ENCODE results near the gene JMJD1C. TPM values are rescaled to one million over a fixed set of nuclear protein-coding genes. Genes with fewer than 3 reads are reported as not detected.

Gene JMJD1C
- total and polyA plus RNA-seq, 12 donors, result 36.0 to 124 (median 57.2) TPM

GRCh38 chr10:63265683-63266235, 200.0 kb downstream of the JMJD1C start:
- no peaks in the 10 kb centered on the region for H3K27me3 ChIP-seq
- no peak for TF ChIP-seq POLR2A (IDR thresholded peaks at IDR 0.05)
- TF ChIP-seq CTCF (IDR thresholded peaks at IDR 0.05), result no peak
- H3K36me3 ChIP-seq (replicated peaks in 1 of 2), result no peaks in the 10 kb centered on the region
- peaks cover 27 to 51% of the 10 kb centered on the region in 2 donors for H3K4me1 ChIP-seq (replicated peaks in 1 of 2)
- no peak for DNase-seq
- H3K9me3 ChIP-seq (replicated peaks in 1 of 3), result no peaks in the 10 kb centered on the region
- intact Hi-C loops (cut with DNase I), result loop anchor here in 1 of 2 donors (10.0 kb wide), 1 partner anchor 51 kb away; no protein-coding TSS in a partner anchor
- 6 to 12% (median 9%) methylated on average over 2 of the region's 2 CpGs for WGBS, 4 donors
- H3K4me3 ChIP-seq, result peak overlapping the region in 2 of 4 donors; percentile 43 to 74
- peak overlapping the region; percentile 27 to 93 (median 69) for H3K27ac ChIP-seq

DNA sequence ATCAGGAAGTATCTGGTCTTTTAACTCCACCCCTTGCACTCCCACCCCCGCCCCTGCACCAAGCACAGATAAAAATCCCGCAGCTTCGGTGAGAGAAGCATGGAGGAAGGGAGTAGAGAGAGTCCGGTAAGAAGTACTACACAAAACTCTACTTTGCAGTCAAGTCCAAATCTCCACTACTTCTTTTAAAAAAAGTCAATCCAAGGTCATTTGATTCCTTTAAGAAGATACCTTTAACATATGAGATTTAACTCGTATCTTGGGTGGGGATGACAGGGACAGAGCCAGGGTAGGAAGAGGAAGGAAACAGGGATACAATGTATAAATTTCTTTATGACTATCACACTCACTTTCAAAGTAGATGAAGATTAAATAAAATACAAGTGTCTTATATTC, 200.6 kb downstream of the JMJD1C start:
- Histone ChIP-seq H3K36me3 (replicated peaks in 1 of 2) (no peaks in the 10 kb centered on the region), H3K4me1 (replicated peaks in 1 of 2) (peaks cover 27 to 51% of the 10 kb centered on the region in 2 donors), H3K27ac (peak overlapping the region; percentile 62 to 93 (median 70)), H3K4me3 (peak overlapping the region in 2 of 4 donors; percentile 43 to 74), H3K27me3 (no peaks in the 10 kb centered on the region), H3K9me3 (replicated peaks in 1 of 3) (no peaks in the 10 kb centered on the region)
- DNase-seq, result peak in 3 of 7 donors; percentile 25 to 41 (median 31)
- TF ChIP-seq POLR2A (IDR thresholded peaks at IDR 0.05), result peak in 1 of 2 donors; percentile 69
- no peak for TF ChIP-seq CTCF (IDR thresholded peaks at IDR 0.05)
- 0 to 1% (median 0%) methylated on average over 5 of the region's 5 CpGs for WGBS, 4 donors
- intact Hi-C loops (cut with DNase I), result loop anchor here in 1 of 2 donors (10.0 kb wide), 1 partner anchor 50 kb away; no protein-coding TSS in a partner anchor

DNA sequence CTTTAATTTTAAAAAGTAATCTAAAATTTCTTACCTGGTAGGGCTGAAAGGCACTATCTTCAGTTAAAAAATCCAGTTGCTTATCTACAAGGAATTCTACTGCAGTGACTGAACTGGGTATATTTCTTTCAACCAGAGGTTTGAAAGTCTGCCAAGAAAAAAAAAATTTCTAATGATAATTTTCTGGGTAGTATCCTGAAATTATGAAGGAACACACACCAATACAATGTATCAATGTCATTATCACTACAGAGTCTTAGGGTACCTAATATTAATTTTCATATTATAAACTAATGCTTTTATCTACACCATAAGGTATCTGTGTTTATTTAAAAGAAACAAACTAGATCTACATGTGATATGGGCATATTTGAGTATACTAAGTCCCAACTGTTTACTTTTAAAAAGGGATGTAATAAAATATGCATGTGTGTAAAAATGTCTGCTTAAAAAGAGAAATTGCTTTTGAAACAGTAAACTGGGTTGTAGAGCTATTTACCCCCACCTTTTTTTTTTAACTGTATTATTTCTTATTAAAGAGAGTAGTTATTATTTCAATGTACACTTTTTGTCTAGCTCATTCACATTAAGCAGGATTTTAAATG, 201.1 kb downstream of the JMJD1C start:
- H3K4me3 ChIP-seq, result peak overlapping the region in 2 of 4 donors; percentile 43 to 74
- H3K9me3 ChIP-seq (replicated peaks in 1 of 3), result no peaks in the 10 kb centered on the region
- no peak for DNase-seq
- no peak for TF ChIP-seq POLR2A (IDR thresholded peaks at IDR 0.05)
- no peak for TF ChIP-seq CTCF (IDR thresholded peaks at IDR 0.05)
- intact Hi-C loops (cut with DNase I), result loop anchor here in 1 of 2 donors (10.0 kb wide), 1 partner anchor 50 kb away; no protein-coding TSS in a partner anchor
- no peaks in the 10 kb centered on the region for H3K27me3 ChIP-seq
- no peaks in the 10 kb centered on the region for H3K36me3 ChIP-seq (replicated peaks in 1 of 2)
- peak overlapping the region in 4 of 5 donors; percentile 8 to 93 (median 80) for H3K27ac ChIP-seq
- H3K4me1 ChIP-seq (replicated peaks in 1 of 2), result peaks cover 27 to 53% of the 10 kb centered on the region in 2 donors

DNA sequence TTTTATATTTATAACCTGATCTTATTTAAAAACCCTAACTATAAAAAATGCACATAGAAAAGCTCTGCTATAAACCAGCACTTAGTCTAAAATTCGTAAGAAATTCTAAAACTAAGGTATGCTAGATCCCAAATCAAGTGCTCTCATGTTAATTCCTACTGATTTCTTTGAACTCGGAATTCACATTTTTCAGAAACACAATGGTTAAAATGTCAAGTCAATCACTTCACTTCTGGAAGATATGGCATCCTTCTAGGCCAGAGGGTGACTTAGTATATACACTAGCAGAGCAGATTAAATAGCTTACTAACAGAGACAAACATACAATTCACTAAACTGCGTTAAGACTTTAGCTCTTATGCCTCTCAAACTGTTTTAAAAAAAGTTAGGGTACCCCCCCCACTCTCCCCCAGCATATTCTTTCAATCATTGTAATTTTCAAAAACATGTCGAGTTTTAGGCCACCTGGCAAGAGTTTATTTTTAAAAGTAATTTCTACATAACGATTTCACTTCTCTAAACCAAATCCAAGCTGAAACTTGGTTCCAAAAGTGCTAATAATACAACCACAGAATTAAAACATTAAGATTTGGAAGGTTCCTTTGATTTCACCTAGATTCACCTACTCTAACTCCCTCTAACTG, 203.2 kb downstream of the JMJD1C start:
- H3K4me1 ChIP-seq (replicated peaks in 1 of 2), result peaks cover 45 to 70% of the 10 kb centered on the region in 2 donors
- intact Hi-C loops (cut with DNase I), result loop anchor here in 1 of 2 donors (10.0 kb wide), 1 partner anchor 48 kb away; no protein-coding TSS in a partner anchor
- no peaks in the 10 kb centered on the region for H3K9me3 ChIP-seq (replicated peaks in 1 of 3)
- H3K36me3 ChIP-seq (replicated peaks in 1 of 2), result no peaks in the 10 kb centered on the region
- WGBS, 4 donors, result 71 to 82% (median 75%) methylated on average over 5 of the region's 5 CpGs
- TF ChIP-seq CTCF (IDR thresholded peaks at IDR 0.05) (no peak), POLR2A (IDR thresholded peaks at IDR 0.05) (no peak)
- H3K27ac ChIP-seq, result no peak overlapping the region
- H3K4me3 ChIP-seq, result no peak overlapping the region
- no peaks in the 10 kb centered on the region for H3K27me3 ChIP-seq
- DNase-seq, result no peak

Measured in adrenal gland (tissue), 12 donors.